HG03108 (cell line): ENCODE measurements around the gene BPGM.

ENCODE experiments used
- ATAC-seq: cut with Tn5 transposase; IDR thresholded peaks from one replicate; pipeline ENCODE4 v1.9.1; 2021; ENCODE audit warnings: moderate library complexity; ENCODE audit not compliant: unreplicated experiment

BPGM gene

GRCh38 chr7:134718211-134718875 lies 71.7 kb downstream of the BPGM start:
- no peak for ATAC-seq

DNA sequence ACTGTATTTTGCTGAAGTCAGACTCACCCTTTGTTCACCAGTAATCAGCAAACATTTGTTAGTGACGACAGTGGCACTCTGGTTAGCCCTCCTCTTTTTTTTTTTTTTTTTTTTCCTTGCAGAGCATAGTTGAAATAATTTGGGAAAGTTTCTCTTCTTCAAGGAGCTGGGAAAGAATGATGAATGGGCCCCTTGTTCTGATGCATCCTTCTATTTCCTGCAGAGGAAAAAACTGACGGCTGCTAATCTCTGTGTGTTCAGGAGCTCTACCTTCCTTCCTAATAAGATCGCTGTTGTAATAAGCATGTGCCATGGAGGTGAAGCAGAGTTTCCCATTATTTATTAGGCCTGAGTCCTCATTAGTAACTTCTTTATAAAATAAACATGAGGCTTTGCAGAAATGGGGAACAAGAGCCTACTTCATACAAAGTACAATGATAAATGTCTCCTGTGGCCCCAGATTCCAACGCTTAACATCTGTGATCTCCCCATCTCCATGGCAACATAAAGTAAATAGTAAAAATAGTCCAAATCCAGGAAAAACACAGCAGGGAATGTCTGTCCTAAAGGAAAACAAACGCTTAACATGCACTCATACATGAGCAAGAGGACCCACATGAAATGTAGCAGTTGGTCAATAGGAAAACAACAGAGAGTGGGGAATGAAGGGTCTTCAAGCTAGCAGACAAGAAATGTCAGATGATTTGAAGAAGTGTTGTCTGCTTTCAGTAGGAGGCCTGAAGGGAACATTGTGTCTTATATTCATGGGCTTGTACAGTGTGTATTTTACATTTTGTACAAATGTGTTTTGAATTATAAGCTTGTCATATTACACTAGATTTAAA lies 73.7 kb downstream of the BPGM start:
- no peak for ATAC-seq

DNA sequence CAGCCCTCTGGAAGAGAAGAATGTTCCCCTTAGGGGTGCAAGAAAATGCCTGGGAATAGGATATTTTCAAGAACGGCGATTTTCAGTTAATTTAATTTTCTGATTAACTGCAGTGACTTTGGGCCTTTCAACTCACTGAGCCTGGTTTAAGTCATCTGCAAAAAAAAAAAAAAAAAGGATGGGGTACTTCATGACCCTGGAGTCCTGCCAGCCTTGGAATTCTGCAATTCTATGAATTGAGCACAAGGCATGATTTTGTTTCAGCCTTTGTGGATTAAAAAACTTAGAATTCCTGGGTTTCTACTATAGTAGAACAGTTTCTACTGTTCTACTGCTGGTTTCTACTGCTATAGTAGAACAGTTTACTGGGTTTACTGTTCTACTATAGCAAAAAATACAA lies 74.5 kb downstream of the BPGM start:
- no peak for ATAC-seq

- ATAC-seq = no peak
Observed at GRCh38 chr7:134722786-134723322, 76.2 kb downstream of the BPGM start.

DNA sequence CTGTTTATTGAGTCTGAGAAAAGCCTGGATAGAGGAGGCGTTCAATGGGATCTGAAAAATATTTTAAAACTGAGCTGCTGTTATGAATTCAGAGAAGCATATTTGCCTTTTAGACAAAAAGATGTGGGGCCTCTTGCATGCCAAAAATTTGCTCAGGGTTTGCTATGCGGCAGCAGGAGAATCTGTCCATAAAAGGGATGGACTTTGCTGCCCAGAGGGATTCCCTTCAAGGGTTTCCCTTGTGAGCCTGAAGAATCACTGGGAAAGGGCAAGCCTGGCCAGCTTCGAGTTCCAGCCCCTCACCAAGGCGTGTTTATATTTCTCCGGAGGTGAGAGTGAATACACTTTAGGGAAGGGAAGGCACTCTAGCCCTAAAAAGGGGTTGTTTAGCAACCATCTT lies 77.2 kb downstream of the BPGM start:
- no peak for ATAC-seq

DNA sequence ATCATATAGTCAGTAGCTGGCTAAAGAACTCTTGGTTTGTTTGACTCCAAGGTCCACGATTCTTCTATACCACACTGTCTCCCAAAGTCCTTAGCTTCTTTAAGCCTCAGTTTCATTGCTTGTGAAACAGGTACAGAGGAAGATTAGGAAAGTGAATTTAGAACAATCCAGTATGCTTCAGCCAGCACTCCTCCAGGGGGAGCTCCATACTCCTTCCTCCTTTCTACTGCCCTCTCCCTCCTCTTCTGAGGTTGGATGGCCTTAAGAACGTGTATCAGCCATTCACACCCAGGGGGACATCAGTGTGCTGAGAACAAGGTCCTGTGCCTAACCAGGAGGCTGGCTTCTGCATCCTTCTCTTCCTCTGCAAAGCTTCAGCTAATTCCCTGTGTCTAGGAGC lies 78.0 kb downstream of the BPGM start:
- no peak for ATAC-seq

DNA sequence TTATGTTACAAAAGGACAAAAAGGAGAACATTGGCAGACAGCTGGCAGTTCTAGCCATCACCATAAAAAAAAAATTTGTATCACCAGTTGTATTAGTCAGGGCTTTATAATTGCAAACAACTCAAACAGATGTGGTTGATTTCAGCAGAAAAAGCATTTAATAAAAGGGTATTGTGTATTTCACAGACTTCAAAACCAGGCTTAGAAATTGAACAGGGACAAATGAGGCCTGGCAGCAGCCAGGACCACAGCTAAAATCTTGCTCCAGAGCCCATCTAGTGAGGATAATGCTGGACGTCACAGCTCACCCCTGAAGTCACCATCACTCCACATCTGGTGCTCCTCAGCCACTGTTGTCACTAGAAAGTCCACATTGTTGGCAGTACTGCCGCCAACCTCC lies 79.9 kb downstream of the BPGM start:
- ATAC-seq = no peak

- no peak for ATAC-seq
Observed at GRCh38 chr7:134727711-134728110, 81.1 kb downstream of the BPGM start.
